NOMO-1 treated with DMSO at 0.1 percent for 48 hours (cell line): ENCODE results near the gene OSBP2.
"Not testable (repeated sequence)": the region's sequence is repeated elsewhere in the genome, so short reads cannot be mapped to it uniquely, and the experiment has no call there.

Source experiments
- DNase-seq: peaks from one replicate; lab custom pipeline; 2025; ENCODE audit not compliant: unreplicated experiment; lab: John Stamatoyannopoulos, UW

OSBP2 gene

DNA sequence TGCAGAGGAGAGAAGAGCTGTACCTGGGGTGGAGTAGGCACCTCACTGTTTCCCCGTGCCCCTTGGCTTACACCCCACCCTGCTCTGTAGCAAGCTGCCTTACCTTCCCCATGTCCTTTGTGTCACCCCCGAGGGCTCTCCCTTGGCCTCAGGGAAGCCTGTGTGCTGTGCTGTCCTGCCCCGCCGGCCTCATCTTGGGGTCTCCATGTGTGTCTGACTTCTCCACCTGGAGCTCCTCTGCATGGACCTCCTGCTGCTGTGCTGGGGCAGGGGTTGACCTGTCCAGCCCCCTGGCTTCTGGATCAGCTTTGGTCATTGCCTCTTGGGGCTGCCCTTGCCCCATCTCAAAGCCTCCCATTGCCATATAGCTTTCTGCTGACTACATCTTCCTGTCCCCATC is 59.8 kb downstream of the OSBP2 start:
- DNase-seq = no peak

DNA sequence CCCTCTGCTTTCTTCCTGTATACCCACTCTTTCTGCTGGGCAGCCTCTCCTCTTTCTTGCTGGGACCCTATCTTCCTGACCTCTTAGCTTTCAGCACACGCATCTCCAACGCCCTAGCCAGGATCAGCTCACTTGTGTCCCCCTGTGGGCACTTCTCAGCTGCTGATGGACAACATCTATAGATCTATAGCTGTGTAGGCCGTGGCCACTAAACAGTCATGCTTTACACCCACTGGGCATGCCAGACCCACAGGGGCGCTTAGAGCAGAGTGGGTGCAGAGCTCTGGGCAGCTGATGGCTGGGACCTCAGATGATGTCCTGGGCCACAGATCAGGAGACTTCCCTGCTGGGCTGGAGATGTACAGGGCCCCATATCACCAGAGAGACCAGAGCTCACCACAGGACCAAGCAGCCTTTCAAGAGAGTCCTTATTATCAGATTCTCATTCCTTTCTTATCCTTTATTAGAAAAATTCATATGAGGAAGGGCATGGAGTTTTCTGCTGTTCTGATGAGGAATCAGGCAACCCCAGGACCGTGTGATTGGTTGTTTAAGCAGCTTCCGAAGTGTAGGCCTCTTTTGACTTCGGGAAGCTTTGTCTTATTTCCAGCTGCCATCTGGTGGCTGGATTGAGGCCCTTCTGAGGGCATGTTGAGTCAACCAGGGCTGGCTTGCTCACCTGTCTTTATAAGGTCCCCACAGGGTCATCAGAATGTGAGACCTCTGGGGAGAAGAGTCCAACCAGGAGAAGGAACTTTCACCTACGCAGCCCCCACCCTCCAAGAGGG is 60.5 kb downstream of the OSBP2 start:
- DNase-seq = peak; percentile 44

GRCh38 chr22:30755759-30756124 is 61.1 kb downstream of the OSBP2 start:
- no peak for DNase-seq

DNA sequence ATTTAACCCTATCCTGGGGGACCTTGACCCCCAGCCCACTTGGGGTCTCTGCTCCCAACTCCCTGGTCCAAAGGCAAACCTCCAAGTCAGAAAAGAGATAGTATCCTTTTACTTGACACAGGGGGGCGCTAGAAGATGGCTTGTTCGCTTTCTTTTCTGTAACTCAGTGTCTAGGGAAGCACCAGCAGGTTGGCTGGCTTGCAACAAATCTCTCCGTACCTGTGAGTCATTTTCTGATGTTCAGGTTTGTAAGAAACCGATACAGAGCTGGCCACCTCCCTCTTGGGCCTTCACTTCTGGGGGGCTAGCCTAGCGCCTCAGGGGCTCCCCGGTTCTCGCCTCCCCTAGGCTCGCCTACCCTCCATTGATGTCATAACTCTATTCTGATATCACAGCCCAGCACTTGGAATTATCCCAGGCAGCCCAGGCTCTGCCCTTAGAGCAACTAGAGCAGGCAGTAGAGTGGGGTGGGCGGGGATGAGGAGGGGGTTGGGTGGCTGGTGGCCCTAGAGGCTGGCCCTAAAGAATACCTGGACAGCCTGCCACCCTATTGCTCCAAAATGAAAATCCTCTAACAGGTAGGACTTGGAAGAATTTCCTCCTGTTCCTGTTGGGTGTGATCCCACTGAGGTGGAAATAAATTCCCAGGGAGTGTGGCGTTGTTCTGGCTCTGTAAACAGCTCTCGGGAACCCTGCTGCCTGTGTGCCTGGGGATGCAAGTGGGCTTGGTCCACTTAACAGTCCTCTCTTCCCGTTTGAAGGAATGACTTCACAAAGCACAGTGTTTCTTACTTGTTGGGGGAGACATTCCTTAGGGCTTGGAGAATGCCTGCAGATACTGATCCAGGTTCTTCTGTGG is 69.4 kb downstream of the OSBP2 start:
- peak; percentile 67 for DNase-seq

- DNase-seq = no peak
Observed at GRCh38 chr22:30767661-30768060, 73.0 kb downstream of the OSBP2 start.

DNA sequence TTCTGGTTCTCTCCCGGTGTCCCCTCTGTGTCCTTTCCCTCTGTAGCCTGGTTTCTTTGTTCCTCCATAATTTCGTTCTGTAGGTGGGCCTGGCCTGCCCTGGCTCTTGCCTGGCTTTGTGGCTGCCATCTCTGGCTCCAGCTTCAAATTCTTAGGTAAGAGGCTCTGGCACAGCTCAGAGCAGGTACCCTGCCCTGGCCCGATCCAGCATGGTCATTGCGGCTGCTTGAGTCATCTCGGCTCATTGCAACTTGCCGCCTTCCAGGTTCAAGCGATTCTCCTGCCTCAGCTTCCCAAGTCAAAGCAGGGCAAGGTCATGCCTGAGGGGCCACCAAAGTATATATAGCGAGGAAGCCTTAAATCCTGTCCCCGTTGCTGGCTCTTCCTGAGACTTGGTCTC is 76.0 kb downstream of the OSBP2 start:
- no peak for DNase-seq

GRCh38 chr22:30773919-30774318 is 79.2 kb downstream of the OSBP2 start:
- DNase-seq = no peak

DNA sequence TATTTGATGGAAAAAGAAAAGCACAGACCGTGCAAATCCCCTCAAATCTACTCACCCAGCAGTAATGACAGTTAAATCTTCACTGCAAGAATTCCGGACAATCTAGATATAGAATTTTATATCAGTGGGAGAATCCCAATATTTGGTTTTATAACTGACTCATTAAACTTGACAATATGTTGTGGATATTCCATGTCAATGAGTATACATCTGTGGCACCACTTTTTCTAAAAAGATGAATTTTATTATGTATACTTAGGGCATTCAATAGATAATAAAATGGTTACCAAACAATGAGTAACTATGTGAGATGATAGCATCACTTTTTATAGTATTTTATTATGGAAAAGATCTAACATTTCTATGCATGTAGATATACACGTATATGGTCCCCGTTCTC is 79.9 kb downstream of the OSBP2 start:
- DNase-seq = no peak

GRCh38 chr22:30776476-30776875 is 81.8 kb downstream of the OSBP2 start:
- DNase-seq = no peak

GRCh38 chr22:30777146-30777545 is 82.5 kb downstream of the OSBP2 start:
- not testable (repeated sequence) for DNase-seq

GRCh38 chr22:30777587-30777986 is 82.9 kb downstream of the OSBP2 start:
- DNase-seq = no peak

GRCh38 chr22:30778261-30778660 is 83.6 kb downstream of the OSBP2 start:
- no peak for DNase-seq

- no peak for DNase-seq
Observed at GRCh38 chr22:30780026-30780425, 85.4 kb downstream of the OSBP2 start.

DNA sequence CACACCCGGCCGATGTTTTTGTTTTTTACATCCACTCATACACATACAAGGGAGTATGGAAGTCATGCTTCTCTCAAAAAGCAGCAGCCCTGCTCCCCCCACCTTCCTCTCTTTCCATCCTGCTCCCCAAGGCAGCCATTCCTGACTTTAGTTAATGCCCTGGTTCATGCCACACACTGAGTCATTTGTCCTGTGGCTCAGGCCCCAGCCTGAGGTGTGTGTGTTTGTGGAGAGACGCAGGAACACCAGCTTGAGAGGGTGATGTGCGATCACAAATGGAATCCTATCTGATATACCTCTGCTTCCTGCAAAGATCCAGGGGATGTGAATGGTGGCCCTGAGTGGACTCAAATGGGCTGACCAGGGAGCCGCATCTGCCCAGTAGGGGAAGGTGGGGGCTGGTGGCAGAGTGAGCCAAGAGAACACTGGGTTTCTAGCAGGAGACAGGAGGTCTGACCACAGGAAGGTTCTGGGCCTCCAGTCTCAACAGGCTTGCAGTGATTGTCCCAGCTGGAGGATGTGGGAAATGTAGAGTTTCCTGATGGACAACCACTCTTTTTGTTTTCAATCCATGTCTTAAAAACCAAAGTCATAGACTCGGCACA is 86.7 kb downstream of the OSBP2 start:
- no peak for DNase-seq

- DNase-seq = no peak
Observed at GRCh38 chr22:30782613-30783012, 87.9 kb downstream of the OSBP2 start.

DNA sequence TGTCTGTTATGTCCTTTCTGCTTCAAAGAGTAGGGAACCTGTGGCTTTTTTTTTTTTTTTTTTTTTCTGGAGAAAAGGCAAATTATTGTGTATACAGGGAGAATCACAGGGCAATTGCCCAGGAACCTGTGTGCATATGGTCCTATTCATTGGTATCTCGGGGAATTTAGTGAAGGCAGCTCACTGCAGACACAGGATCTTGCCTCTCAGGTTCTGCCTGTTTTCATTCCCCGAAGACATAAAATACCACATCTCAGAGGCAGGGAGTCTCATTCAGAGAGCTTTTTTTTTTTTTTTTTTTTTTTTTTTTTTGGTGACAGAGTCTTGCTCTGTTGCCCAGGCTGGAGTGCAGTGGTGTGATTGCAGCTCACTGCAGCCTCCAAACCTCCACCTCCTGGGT is 88.3 kb downstream of the OSBP2 start:
- DNase-seq = no peak

- DNase-seq = no peak
Observed at GRCh38 chr22:30785527-30785926, 90.9 kb downstream of the OSBP2 start.

DNA sequence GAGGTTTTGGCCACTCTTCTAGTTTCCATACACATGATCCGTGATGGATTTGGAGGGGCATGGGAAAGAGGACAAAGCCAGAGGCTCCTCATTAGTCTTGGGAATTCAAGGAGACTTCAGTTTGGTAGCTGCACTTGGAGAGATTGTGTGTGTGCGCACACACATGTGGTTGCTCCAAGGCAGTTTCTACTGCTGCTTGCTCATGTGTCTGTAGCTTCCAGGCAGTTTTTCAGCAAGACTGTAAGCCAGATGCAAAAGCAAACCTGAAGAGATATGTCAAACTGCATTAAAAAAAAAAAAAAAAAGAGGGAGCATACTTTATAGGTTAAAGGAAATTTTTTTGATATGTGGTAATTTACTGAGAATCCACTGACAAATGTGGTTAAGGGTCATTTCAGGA is 95.7 kb downstream of the OSBP2 start:
- DNase-seq = no peak

GRCh38 chr22:30792456-30792855 is 97.8 kb downstream of the OSBP2 start:
- no peak for DNase-seq

GRCh38 chr22:30795118-30795517 is 100.4 kb downstream of the OSBP2 start:
- no peak for DNase-seq

DNA sequence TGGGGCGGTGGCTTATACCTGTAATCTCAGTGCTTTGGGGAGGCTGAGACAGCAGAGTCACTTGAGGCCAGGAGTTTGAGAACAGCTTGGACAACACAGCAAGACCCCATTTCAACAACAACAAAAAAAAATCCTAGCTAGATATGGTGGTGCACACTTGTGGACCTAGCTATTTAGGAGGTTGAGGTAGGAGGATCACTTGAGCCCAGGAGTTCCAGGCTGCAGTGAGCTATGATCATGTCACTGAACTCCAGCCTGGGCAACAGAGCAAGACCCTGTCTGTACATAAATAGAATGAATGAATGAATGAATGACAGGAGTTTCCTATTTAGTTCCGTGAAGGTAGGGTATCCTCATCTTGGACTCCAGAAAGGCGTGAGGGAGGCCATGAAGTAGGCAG is 107.0 kb downstream of the OSBP2 start:
- no peak for DNase-seq
